Astrocyte (in vitro differentiated cells and primary cell): Measurements from ENCODE around the gene EPN3. TPM values are rescaled to one million over a fixed set of nuclear protein-coding genes. Genes with fewer than 3 reads are reported as not detected.

Experiments used
- DNase-seq: peaks from one replicate; pipeline ENCODE4 v3.0.0-alpha.2; 2010; ENCODE audit warnings: low read depth
- FAIRE-seq: peaks from 2 replicates; lab custom pipeline; 2011; peaks lifted over from hg19 to GRCh38; lab: Jason Lieb, UNC
- H2AFZ ChIP-seq: 2 replicates; pipeline ENCODE4 v1.6.0; 2012; ENCODE audit warnings: low read depth, low read length, inconsistent platforms
- H3K27ac ChIP-seq: 2 replicates; pipeline ENCODE4 v1.5.1; 2011; ENCODE audit warnings: low read depth, low read length, inconsistent platforms
- H3K27me3 ChIP-seq: 2 replicates; pipeline ENCODE4 v1.6.0; 2011; ENCODE audit warnings: low read length, inconsistent platforms; ENCODE audit not compliant: insufficient read depth
- H3K36me3 ChIP-seq: 2 replicates; pipeline ENCODE4 v1.5.1; 2011; ENCODE audit warnings: low read length, inconsistent platforms; ENCODE audit not compliant: insufficient read depth
- H3K4me1 ChIP-seq: 2 replicates; pipeline ENCODE4 v1.5.1; 2011; ENCODE audit warnings: low read length, inconsistent platforms; ENCODE audit not compliant: insufficient read depth
- H3K4me2 ChIP-seq: 2 replicates; pipeline ENCODE4 v1.6.0; 2012; ENCODE audit warnings: low read length, inconsistent platforms
- H3K4me3 ChIP-seq: 2 replicates; pipeline ENCODE4 v1.5.1; 2011; ENCODE audit warnings: low read depth, mild to moderate bottlenecking, low read length, inconsistent platforms; ENCODE audit not compliant: insufficient read depth
- H3K79me2 ChIP-seq: 2 replicates; pipeline ENCODE4 v1.6.0; 2012; ENCODE audit warnings: mild to moderate bottlenecking, low read length, inconsistent platforms; ENCODE audit not compliant: insufficient read depth
- H3K9ac ChIP-seq: 2 replicates; pipeline ENCODE4 v1.6.0; 2012; ENCODE audit warnings: mild to moderate bottlenecking, low read length, inconsistent platforms
- H3K9me3 ChIP-seq: 2 replicates; pipeline ENCODE4 v1.5.1; 2012; ENCODE audit warnings: low read depth, mild to moderate bottlenecking, low read length, inconsistent platforms; ENCODE audit not compliant: insufficient read depth
- H4K20me1 ChIP-seq: 2 replicates; pipeline ENCODE4 v1.6.0; 2012; ENCODE audit warnings: low read length, inconsistent platforms; ENCODE audit not compliant: insufficient read depth
- H3K27ac Mint-ChIP-seq: one replicate; pipeline ENCODE4 v1.8.0; 2021; ENCODE audit warnings: mild to moderate bottlenecking, mixed read lengths; ENCODE audit not compliant: unreplicated experiment
- H3K27me3 Mint-ChIP-seq: one replicate; pipeline ENCODE4 v1.8.0; 2021; ENCODE audit warnings: low read depth, mixed read lengths; ENCODE audit not compliant: unreplicated experiment
- H3K36me3 Mint-ChIP-seq: one replicate; pipeline ENCODE4 v1.8.0; 2021; ENCODE audit warnings: low read depth, mixed read lengths; ENCODE audit not compliant: unreplicated experiment
- H3K4me1 Mint-ChIP-seq: one replicate; pipeline ENCODE4 v1.8.0; 2021; ENCODE audit warnings: low read depth, mixed read lengths; ENCODE audit not compliant: unreplicated experiment
- H3K4me3 Mint-ChIP-seq: one replicate; pipeline ENCODE4 v1.8.0; 2021; ENCODE audit warnings: mild to moderate bottlenecking, moderate library complexity, mixed read lengths; ENCODE audit not compliant: unreplicated experiment
- H3K9me3 Mint-ChIP-seq: one replicate; pipeline ENCODE4 v1.8.0; 2021; ENCODE audit warnings: mild to moderate bottlenecking, mixed read lengths; ENCODE audit not compliant: unreplicated experiment
- EZH2 ChIP-seq: IDR thresholded peaks from 2 replicates; pipeline ENCODE4 v1.6.1; 2012; ENCODE audit warnings: mild to moderate bottlenecking, low read length, inconsistent platforms; ENCODE audit not compliant: insufficient read depth
- total RNA-seq: library from RNA; stranded (reverse); gene quantifications from 2 replicates; pipeline ENCODE4 v1.2.1, GENCODE V29; 2021
- TF ChIP-seq, protein P1 (sequence below): IDR thresholded peaks from 2 replicates; pipeline ENCODE4 v1.5.1; 2011; ENCODE audit warnings: low read depth, mild to moderate bottlenecking, inconsistent platforms, low read length, moderate library complexity; ENCODE audit not compliant: insufficient read depth

EPN3 gene
- total RNA-seq, 1 donor from 2014 or later = 1.7 TPM

DNA sequence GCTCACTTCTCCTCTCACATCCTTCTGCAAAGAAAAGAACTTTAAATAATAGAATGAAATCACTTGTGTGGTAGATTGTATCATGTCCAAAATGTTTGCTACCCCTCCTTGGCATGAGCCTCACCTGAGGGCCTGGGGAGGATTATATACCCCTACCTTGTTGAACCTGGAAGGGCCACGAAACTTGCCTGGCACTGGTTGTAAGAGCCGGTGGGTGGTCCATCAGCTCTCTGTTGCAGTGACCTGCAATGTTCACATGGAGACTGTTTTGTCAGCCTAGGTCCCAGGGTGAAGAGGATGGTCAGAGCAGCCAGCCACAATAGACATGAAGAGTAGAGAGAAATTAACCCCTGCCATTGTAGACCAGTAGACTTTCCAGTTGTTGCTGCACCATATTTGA lies 43.7 kb upstream of the EPN3 start:
- no peaks in the 10 kb centered on the region for H3K9me3 ChIP-seq
- no peak overlapping the region for H3K9ac ChIP-seq
- H2AFZ ChIP-seq = no peak overlapping the region
- no peaks in the 10 kb centered on the region for H4K20me1 ChIP-seq
- peaks cover 9% of the 10 kb centered on the region for H3K36me3 ChIP-seq
- TF ChIP-seq EZH2 = no peak
- TF ChIP-seq, protein P1, sequence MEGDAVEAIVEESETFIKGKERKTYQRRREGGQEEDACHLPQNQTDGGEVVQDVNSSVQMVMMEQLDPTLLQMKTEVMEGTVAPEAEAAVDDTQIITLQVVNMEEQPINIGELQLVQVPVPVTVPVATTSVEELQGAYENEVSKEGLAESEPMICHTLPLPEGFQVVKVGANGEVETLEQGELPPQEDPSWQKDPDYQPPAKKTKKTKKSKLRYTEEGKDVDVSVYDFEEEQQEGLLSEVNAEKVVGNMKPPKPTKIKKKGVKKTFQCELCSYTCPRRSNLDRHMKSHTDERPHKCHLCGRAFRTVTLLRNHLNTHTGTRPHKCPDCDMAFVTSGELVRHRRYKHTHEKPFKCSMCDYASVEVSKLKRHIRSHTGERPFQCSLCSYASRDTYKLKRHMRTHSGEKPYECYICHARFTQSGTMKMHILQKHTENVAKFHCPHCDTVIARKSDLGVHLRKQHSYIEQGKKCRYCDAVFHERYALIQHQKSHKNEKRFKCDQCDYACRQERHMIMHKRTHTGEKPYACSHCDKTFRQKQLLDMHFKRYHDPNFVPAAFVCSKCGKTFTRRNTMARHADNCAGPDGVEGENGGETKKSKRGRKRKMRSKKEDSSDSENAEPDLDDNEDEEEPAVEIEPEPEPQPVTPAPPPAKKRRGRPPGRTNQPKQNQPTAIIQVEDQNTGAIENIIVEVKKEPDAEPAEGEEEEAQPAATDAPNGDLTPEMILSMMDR = no peak
- H3K36me3 Mint-ChIP-seq = peaks cover 11% of the 10 kb centered on the region
- no peaks in the 10 kb centered on the region for H3K27me3 ChIP-seq
- H3K4me1 Mint-ChIP-seq = no peaks in the 10 kb centered on the region
- DNase-seq (no peak), FAIRE-seq (no peak)
- H3K4me3 Mint-ChIP-seq = no peak overlapping the region
- no peak overlapping the region for H3K27ac ChIP-seq
- H3K27ac Mint-ChIP-seq = no peak overlapping the region
- no peaks in the 10 kb centered on the region for H3K4me1 ChIP-seq
- H3K9me3 Mint-ChIP-seq = no peaks in the 10 kb centered on the region
- H3K27me3 Mint-ChIP-seq = no peaks in the 10 kb centered on the region
- H3K4me2 ChIP-seq = no peak overlapping the region
- H3K4me3 ChIP-seq = no peak overlapping the region
- H3K79me2 ChIP-seq = no peaks in the 10 kb centered on the region

GRCh38 chr17:50491505-50491904 lies 41.0 kb upstream of the EPN3 start:
- H3K4me2 ChIP-seq = no peak overlapping the region
- no peak for TF ChIP-seq EZH2
- TF ChIP-seq, protein P1 = no peak

DNA sequence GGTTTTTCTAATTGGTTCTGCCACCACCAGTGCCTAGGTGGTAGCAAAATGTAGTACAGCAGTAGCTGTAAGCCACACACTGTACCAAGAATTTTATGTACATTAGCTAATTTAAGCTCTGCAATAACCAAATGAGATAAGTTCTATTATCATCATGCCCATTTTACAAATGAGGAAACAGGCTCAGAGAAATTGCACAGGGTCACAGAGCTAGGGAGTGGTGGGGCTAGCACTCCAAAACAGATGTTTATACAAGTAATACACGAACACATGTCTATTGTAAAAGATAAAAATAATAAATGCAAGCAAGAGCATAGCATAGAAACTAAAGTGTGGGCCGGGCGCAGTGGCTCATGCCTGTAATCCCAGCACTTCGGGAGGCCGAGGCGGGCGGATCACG lies 40.3 kb upstream of the EPN3 start:
- H3K4me1 ChIP-seq = no peaks in the 10 kb centered on the region
- Mint-ChIP-seq H3K4me1 (no peaks in the 10 kb centered on the region), H3K4me3 (no peak overlapping the region), H3K27me3 (peaks cover 5% of the 10 kb centered on the region), H3K27ac (no peak overlapping the region), H3K9me3 (no peaks in the 10 kb centered on the region), H3K36me3 (peaks cover 6% of the 10 kb centered on the region)
- no peak for FAIRE-seq
- H3K4me3 ChIP-seq = no peak overlapping the region
- no peak overlapping the region for H3K4me2 ChIP-seq
- no peak overlapping the region for H2AFZ ChIP-seq
- TF ChIP-seq, protein P1 = no peak
- TF ChIP-seq EZH2 = no peak
- H3K36me3 ChIP-seq = no peaks in the 10 kb centered on the region
- H3K27me3 ChIP-seq = no peaks in the 10 kb centered on the region
- no peak overlapping the region for H3K27ac ChIP-seq
- no peak overlapping the region for H3K9ac ChIP-seq
- no peak for DNase-seq
- no peaks in the 10 kb centered on the region for H4K20me1 ChIP-seq
- no peaks in the 10 kb centered on the region for H3K9me3 ChIP-seq
- H3K79me2 ChIP-seq = no peaks in the 10 kb centered on the region

More at GRCh38 chr17:50491505-50491904, 41.0 kb upstream of the EPN3 start:
- Histone ChIP-seq H3K9ac (no peak overlapping the region), H3K4me3 (no peak overlapping the region), H3K27ac (no peak overlapping the region), H3K36me3 (no peaks in the 10 kb centered on the region), H3K27me3 (no peaks in the 10 kb centered on the region), H4K20me1 (no peaks in the 10 kb centered on the region), H3K79me2 (no peaks in the 10 kb centered on the region), H3K4me1 (no peaks in the 10 kb centered on the region), H2AFZ (no peak overlapping the region), H3K9me3 (no peaks in the 10 kb centered on the region)
- Mint-ChIP-seq H3K4me1 (no peaks in the 10 kb centered on the region), H3K27me3 (peaks cover 5% of the 10 kb centered on the region), H3K4me3 (no peak overlapping the region), H3K36me3 (peaks cover 6% of the 10 kb centered on the region), H3K27ac (no peak overlapping the region), H3K9me3 (no peaks in the 10 kb centered on the region)
- no peak for FAIRE-seq
- no peak for DNase-seq
